Prostate gland (tissue), 2 donors: Measurements from ENCODE around the gene PLEKHM3.

Source experiments
- CTCF ChIP-seq, 4 experiments: fragments of 200-600 bp in 2 of 4; fragments of 450-650 bp in 2 of 4; sonication (generic) in 2 of 4; IDR thresholded peaks; 1 replicate in 3 of 4; 2 replicates in 1 of 4; pipeline ENCODE4 v1.5.1; 2016 to 2019; ENCODE audit warnings: antibody characterized with exemption in 4 of 4, mild to moderate bottlenecking in 2 of 4, moderate library complexity in 2 of 4
- POLR2A ChIP-seq: fragments of 450-650 bp; IDR thresholded peaks from one replicate; pipeline ENCODE4 v1.6.1; 2016; ENCODE audit warnings: antibody characterized with exemption, mild to moderate bottlenecking
- POLR2AphosphoS5 ChIP-seq: sonication (generic); formaldehyde crosslinking; IDR thresholded peaks from one replicate; pipeline ENCODE4 v1.6.1; 2017; ENCODE audit warnings: antibody characterized with exemption

DNA sequence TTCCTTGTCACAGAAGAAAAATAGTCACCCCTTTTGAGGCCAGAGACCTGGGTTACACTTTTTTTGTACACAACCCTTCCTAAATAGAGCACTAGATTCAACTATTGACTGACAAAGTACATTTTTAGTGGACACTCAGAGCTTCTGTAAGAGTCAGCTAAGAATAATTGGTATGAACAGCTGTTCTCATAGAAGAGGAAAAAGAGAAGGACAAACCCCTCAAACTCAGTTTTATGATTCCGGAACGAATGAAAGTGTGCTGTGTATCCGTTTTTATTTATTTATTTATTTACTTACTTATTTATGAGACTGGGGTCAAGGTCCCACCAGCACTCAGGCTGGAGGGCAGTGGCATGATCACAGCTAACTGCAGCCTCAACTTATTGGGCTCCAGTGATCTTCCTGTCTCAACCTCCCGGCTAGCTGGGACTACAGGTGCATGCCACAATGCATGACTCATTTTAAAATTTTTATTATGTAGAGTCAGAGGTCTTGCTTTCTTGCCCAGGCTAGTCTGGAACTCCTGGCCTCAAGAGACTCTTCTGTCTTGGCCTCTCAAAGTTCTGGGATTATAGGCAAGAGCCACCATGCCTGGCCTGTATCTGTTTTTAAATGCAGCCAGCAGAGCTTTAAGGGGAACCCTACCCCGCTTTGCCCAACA, 219.6 kb downstream of the PLEKHM3 start:
- TF ChIP-seq CTCF (IDR thresholded peaks at IDR 0.05) (no peak), POLR2A (no peak), POLR2AphosphoS5 (no peak)
